Neural progenitor cell (in vitro differentiated cells): ENCODE data around the gene FAM161A. TPM values are rescaled to one million over a fixed set of nuclear protein-coding genes. Genes with fewer than 3 reads are reported as not detected.

Experiments
- DNase-seq: peaks from one replicate; pipeline ENCODE4 v3.0.0-alpha.2; 2016; ENCODE audit warnings: low spot score
- H2AFZ ChIP-seq: fragments of 200-600 bp; sonication (generic); replicated peaks from 2 replicates; pipeline ENCODE4 v1.6.1; 2016; ENCODE audit warnings: antibody characterized with exemption
- H3F3A ChIP-seq: fragments of 200-600 bp; sonication (generic); 2 replicates; pipeline ENCODE4 v1.6.1; 2016; ENCODE audit warnings: antibody characterized with exemption, low read depth
- H3K27ac ChIP-seq: fragments of 200-600 bp; sonication (generic); 2 replicates; pipeline ENCODE4 v1.5.1; 2016; ENCODE audit warnings: mild to moderate bottlenecking
- H3K27me3 ChIP-seq: fragments of 200-600 bp; sonication (generic); 2 replicates; pipeline ENCODE4 v1.6.1; 2016; ENCODE audit warnings: mild to moderate bottlenecking, moderate library complexity
- H3K36me3 ChIP-seq: fragments of 200-600 bp; sonication (generic); 2 replicates; pipeline ENCODE4 v1.5.1; 2016
- H3K4me1 ChIP-seq: fragments of 200-600 bp; sonication (generic); 2 replicates; pipeline ENCODE4 v1.6.1; 2016; ENCODE audit warnings: mixed run types
- H3K4me2 ChIP-seq: fragments of 200-600 bp; sonication (generic); 2 replicates; pipeline ENCODE4 v1.6.1; 2016
- H3K4me3 ChIP-seq: fragments of 200-600 bp; sonication (generic); 2 replicates; pipeline ENCODE4 v1.5.1; 2016
- H3K79me2 ChIP-seq: fragments of 200-600 bp; sonication (generic); 2 replicates; pipeline ENCODE4 v1.6.1; 2016; ENCODE audit warnings: low read depth
- H3K9ac ChIP-seq: fragments of 200-600 bp; sonication (generic); 2 replicates; pipeline ENCODE4 v1.6.1; 2016
- H3K9me3 ChIP-seq: fragments of 200-600 bp; sonication (generic); 2 replicates; pipeline ENCODE4 v1.5.1; 2016; ENCODE audit warnings: low read depth
- H4K20me1 ChIP-seq: fragments of 200-600 bp; sonication (generic); 2 replicates; pipeline ENCODE4 v1.6.1; 2016; ENCODE audit warnings: low read depth
- H3K27ac Mint-ChIP-seq: 3 replicates; pipeline ENCODE4 v1.8.0; 2021; ENCODE audit warnings: mixed read lengths
- H3K27me3 Mint-ChIP-seq: 2 replicates; pipeline ENCODE4 v1.8.0; 2022; ENCODE audit warnings: low read depth, mild to moderate bottlenecking, inconsistent platforms, moderate library complexity, mixed read lengths; ENCODE audit not compliant: insufficient read depth
- H3K36me3 Mint-ChIP-seq: 3 replicates; pipeline ENCODE4 v1.8.0; 2021; ENCODE audit warnings: mixed read lengths
- H3K4me1 Mint-ChIP-seq: 3 replicates; pipeline ENCODE4 v1.8.0; 2021; ENCODE audit warnings: mixed read lengths
- H3K4me3 Mint-ChIP-seq: 3 replicates; pipeline ENCODE4 v1.8.0; 2021; ENCODE audit warnings: mild to moderate bottlenecking, moderate library complexity, mixed read lengths
- H3K9me3 Mint-ChIP-seq: 3 replicates; pipeline ENCODE4 v1.8.0; 2020; ENCODE audit warnings: mixed read lengths
- EZH2 ChIP-seq: fragments of 200-600 bp; sonication (generic); IDR thresholded peaks from 2 replicates; pipeline ENCODE4 v1.6.1; 2017; ENCODE audit warnings: antibody characterized with exemption, mild to moderate bottlenecking, moderate library complexity
- EZH2phosphoT487 ChIP-seq: fragments of 200-600 bp; sonication (generic); IDR thresholded peaks from 2 replicates; pipeline ENCODE4 v1.6.1; 2017; ENCODE audit warnings: antibody characterized with exemption
- total RNA-seq: library from RNA; depleted of rRNA; stranded (reverse); fragments of >200 nt; gene quantifications from 2 replicates; pipeline ENCODE4 v1.2.3, GENCODE V29; 2015; ENCODE audit warnings: low replicate concordance
- TF ChIP-seq, protein P1 (sequence below): fragments of 200-600 bp; sonication (generic); IDR thresholded peaks from 2 replicates; pipeline ENCODE4 v1.5.1; 2017; ENCODE audit warnings: antibody characterized with exemption, mild to moderate bottlenecking

FAM161A gene
- total RNA-seq, 1 donor from 2014 or later, result 23.3 TPM

DNA sequence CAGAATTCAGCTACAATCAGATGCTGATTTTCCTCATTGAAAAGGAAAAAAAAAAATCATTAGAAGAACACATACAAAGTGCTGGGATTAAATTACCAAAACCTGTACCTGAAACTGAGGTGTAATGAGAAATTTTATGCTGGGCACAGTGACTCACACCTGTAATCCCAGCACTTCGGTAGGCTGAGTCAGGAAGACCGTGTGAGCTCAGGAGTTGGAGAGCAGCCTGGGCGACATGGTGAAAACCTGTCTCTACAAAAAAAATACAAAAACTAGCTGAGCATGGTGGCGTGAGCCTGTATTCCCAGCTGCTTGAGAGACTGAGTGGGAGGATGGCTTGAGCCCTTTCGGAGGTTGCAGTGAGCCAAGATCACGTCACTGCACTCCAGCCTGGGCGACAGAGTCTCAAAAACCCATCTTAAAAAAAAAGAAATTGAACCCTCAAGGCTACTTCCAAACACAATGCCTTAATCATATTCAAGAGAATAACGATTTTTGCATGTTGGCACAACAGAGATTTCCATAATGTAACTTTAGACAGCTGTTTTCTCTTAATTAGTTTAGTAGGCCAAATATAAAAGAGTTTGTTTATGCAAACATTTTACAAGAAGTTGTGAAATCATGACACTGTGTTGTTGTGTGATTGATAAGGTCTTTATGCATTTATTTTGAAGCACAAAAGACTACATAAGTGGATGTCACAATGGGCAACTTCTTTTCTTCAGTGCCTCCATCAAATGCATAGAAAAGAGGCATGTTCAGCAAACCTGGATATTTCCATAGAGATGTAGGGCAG lies 63.9 kb downstream of the FAM161A start:
- Histone ChIP-seq H3K36me3 (no peaks in the 10 kb centered on the region), H3K9me3 (no peaks in the 10 kb centered on the region), H3K4me3 (no peak overlapping the region), H4K20me1 (no peaks in the 10 kb centered on the region), H3K27me3 (peaks cover 14% of the 10 kb centered on the region), H3K27ac (no peak overlapping the region), H2AFZ (no peak overlapping the region), H3K4me2 (no peak overlapping the region), H3K4me1 (no peaks in the 10 kb centered on the region), H3K79me2 (no peaks in the 10 kb centered on the region), H3K9ac (no peak overlapping the region), H3F3A (peaks cover 1% of the 10 kb centered on the region)
- no peak overlapping the region for H3K27ac Mint-ChIP-seq
- H3K27me3 Mint-ChIP-seq, result peaks cover 13% of the 10 kb centered on the region
- DNase-seq, result no peak
- no peak overlapping the region for H3K4me3 Mint-ChIP-seq
- no peaks in the 10 kb centered on the region for H3K9me3 Mint-ChIP-seq
- TF ChIP-seq EZH2phosphoT487 (no peak), EZH2 (no peak)
- TF ChIP-seq, protein P1, sequence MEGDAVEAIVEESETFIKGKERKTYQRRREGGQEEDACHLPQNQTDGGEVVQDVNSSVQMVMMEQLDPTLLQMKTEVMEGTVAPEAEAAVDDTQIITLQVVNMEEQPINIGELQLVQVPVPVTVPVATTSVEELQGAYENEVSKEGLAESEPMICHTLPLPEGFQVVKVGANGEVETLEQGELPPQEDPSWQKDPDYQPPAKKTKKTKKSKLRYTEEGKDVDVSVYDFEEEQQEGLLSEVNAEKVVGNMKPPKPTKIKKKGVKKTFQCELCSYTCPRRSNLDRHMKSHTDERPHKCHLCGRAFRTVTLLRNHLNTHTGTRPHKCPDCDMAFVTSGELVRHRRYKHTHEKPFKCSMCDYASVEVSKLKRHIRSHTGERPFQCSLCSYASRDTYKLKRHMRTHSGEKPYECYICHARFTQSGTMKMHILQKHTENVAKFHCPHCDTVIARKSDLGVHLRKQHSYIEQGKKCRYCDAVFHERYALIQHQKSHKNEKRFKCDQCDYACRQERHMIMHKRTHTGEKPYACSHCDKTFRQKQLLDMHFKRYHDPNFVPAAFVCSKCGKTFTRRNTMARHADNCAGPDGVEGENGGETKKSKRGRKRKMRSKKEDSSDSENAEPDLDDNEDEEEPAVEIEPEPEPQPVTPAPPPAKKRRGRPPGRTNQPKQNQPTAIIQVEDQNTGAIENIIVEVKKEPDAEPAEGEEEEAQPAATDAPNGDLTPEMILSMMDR, result no peak
- no peaks in the 10 kb centered on the region for H3K36me3 Mint-ChIP-seq
- peaks cover 13% of the 10 kb centered on the region for H3K4me1 Mint-ChIP-seq

DNA sequence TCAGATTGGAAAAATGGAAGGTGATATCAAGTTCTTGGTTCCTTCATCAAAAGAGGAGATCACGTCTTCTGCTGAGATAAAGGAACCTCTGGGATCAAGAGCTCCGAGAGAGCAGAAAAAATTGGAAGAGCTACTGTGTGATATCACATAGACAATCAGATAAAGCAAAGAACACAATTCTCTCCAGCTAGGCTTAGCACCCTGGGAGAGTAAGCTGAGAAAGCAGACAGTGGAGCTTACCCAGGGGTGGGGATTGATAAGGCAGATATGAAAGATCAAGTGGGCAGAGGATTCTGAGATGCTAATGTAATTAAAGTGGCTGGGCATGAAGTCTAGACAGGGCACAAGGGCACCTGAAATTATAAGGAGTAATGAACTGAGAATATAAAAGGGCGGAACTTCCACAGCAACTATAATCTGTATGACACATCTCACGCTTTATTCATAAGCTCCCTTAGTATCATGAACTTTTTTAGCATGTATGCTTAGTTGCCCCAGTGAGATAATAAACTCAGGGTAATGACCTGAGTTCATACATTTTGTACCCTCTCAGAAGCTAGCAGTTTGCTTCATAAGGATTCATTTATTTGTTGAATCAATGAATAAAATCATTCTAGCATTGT lies 65.8 kb downstream of the FAM161A start:
- H3K4me1 ChIP-seq, result no peaks in the 10 kb centered on the region
- H3K9ac ChIP-seq, result no peak overlapping the region
- no peak overlapping the region for H3K4me3 Mint-ChIP-seq
- no peaks in the 10 kb centered on the region for H3F3A ChIP-seq
- no peaks in the 10 kb centered on the region for H3K9me3 Mint-ChIP-seq
- no peaks in the 10 kb centered on the region for H3K9me3 ChIP-seq
- H3K79me2 ChIP-seq, result no peaks in the 10 kb centered on the region
- H2AFZ ChIP-seq, result no peak overlapping the region
- H3K36me3 ChIP-seq, result no peaks in the 10 kb centered on the region
- no peak overlapping the region for H3K27ac ChIP-seq
- peaks cover 9% of the 10 kb centered on the region for H3K4me1 Mint-ChIP-seq
- no peak overlapping the region for H3K4me3 ChIP-seq
- no peak overlapping the region for H3K27ac Mint-ChIP-seq
- H4K20me1 ChIP-seq, result no peaks in the 10 kb centered on the region
- peaks cover 3% of the 10 kb centered on the region for H3K27me3 Mint-ChIP-seq
- no peak overlapping the region for H3K4me2 ChIP-seq
- H3K27me3 ChIP-seq, result no peaks in the 10 kb centered on the region
- DNase-seq, result no peak
- no peaks in the 10 kb centered on the region for H3K36me3 Mint-ChIP-seq
- TF ChIP-seq, protein P1, result no peak
- TF ChIP-seq EZH2 (no peak), EZH2phosphoT487 (no peak)

DNA sequence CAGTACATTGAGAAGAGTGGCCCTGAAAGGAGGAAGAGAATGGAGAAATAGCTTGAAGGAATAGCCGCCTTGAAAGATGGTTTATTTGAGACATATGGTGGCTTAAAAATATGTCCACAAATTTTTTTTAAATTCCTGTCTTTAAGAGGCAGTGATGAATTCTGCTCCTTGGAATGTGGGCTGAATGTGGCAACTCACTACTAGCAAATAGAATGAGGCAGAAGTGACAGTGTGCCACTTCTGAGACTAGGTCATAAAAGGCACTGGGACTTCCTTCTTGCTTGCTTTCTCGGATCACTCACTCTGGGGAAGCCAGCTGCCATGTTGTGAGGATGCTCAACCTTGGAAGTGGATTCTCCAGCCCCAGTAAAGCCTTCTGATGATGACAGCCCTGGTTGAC lies 67.0 kb downstream of the FAM161A start:
- H3K36me3 ChIP-seq, result no peaks in the 10 kb centered on the region
- DNase-seq, result no peak
- no peak overlapping the region for H2AFZ ChIP-seq
- Mint-ChIP-seq H3K4me3 (no peak overlapping the region), H3K36me3 (no peaks in the 10 kb centered on the region), H3K9me3 (no peaks in the 10 kb centered on the region), H3K27ac (no peak overlapping the region), H3K4me1 (peaks cover 3% of the 10 kb centered on the region), H3K27me3 (peaks cover 3% of the 10 kb centered on the region)
- H3K9ac ChIP-seq, result no peak overlapping the region
- no peaks in the 10 kb centered on the region for H3K4me1 ChIP-seq
- H3K27me3 ChIP-seq, result no peaks in the 10 kb centered on the region
- H3K27ac ChIP-seq, result no peak overlapping the region
- H3K79me2 ChIP-seq, result no peaks in the 10 kb centered on the region
- TF ChIP-seq, protein P1, result no peak
- TF ChIP-seq EZH2phosphoT487, result no peak
- TF ChIP-seq EZH2, result no peak
- no peak overlapping the region for H3K4me2 ChIP-seq
- no peaks in the 10 kb centered on the region for H3F3A ChIP-seq
- no peaks in the 10 kb centered on the region for H4K20me1 ChIP-seq
- no peaks in the 10 kb centered on the region for H3K9me3 ChIP-seq
- H3K4me3 ChIP-seq, result no peak overlapping the region
